Left colon (tissue), 2 donors: ENCODE data around the gene ATP1A1. TPM values are rescaled to one million over a fixed set of nuclear protein-coding genes. Genes with fewer than 3 reads are reported as not detected.

ENCODE experiments used
- ATAC-seq: fragments of 200-7000 bp; cut with Tn5 transposase; one replicate; pipeline ENCODE4 v1.9.1; 2020; ENCODE audit warnings: mild to moderate bottlenecking, moderate library complexity
- DNase-seq, 2 donors: peaks; one replicate each; pipeline ENCODE4 v3.0.0-alpha.2; 2020
- intact Hi-C, 2 donors: fragments of 100-400 bp; cut with DNase I in 1 of 2; cut with micrococcal nuclease in 1 of 2; formaldehyde crosslinking; loops; one replicate each; pipeline versions ENCODE4 v1.11.2 to v1.14.0; 2022; cut with DNase I, micrococcal nuclease
- total RNA-seq, 2 donors: library from RNA; stranded (reverse); fragmentation: NEBNext Ultra II Directional; extraction: Animal tissue kit (Norgen Biotek cat#: 25700); gene quantifications; one replicate each; pipeline ENCODE4 v1.2.1, GENCODE V29; 2021
- donor health status: DM: no; HTN: no; CAD: no.
- donor health status: DM: yes; HTN: yes; CAD: no.

ATP1A1 gene
- total RNA-seq, 2 donors from 2014 or later, result 1,822 to 3,252 TPM

- DNase-seq (no peak), ATAC-seq (no peak)
- intact Hi-C loops, result no loop called here
Measured at GRCh38 chr1:116340506-116341231, 32.4 kb upstream of the ATP1A1 start.

- DNase-seq, result no peak
- intact Hi-C loops, result no loop called here
- no peak for ATAC-seq
Measured at GRCh38 chr1:116343019-116343418, 30.0 kb upstream of the ATP1A1 start.

- DNase-seq (no peak), ATAC-seq (no peak)
- intact Hi-C loops, result no loop called here
Measured at GRCh38 chr1:116345011-116345410, 28.0 kb upstream of the ATP1A1 start.

- DNase-seq (no peak), ATAC-seq (no peak)
- intact Hi-C loops, result no loop called here
Measured at GRCh38 chr1:116345843-116346242, 27.2 kb upstream of the ATP1A1 start.

- ATAC-seq, result peak; percentile 25
- intact Hi-C loops, result no loop called here
Measured at GRCh38 chr1:116346943-116347673, 25.9 kb upstream of the ATP1A1 start.

GRCh38 chr1:116347696-116348095 lies 25.3 kb upstream of the ATP1A1 start:
- intact Hi-C loops, result no loop called here
- DNase-seq (no peak), ATAC-seq (no peak)

More at GRCh38 chr1:116346943-116347673, 25.9 kb upstream of the ATP1A1 start:
- no peak for DNase-seq

- no peak for DNase-seq
- intact Hi-C loops, result no loop called here
- no peak for ATAC-seq
Measured at GRCh38 chr1:116350097-116350645, 22.9 kb upstream of the ATP1A1 start.

GRCh38 chr1:116351914-116352313 lies 21.1 kb upstream of the ATP1A1 start:
- DNase-seq, result no peak
- no peak for ATAC-seq
- intact Hi-C loops, result no loop called here

GRCh38 chr1:116352349-116352813 lies 20.7 kb upstream of the ATP1A1 start:
- ATAC-seq, result no peak
- intact Hi-C loops, result no loop called here
- no peak for DNase-seq

GRCh38 chr1:116353155-116353554 lies 19.9 kb upstream of the ATP1A1 start:
- no peak for DNase-seq
- intact Hi-C loops, result no loop called here
- ATAC-seq, result no peak

- DNase-seq (no peak), ATAC-seq (no peak)
- intact Hi-C loops, result no loop called here
Measured at GRCh38 chr1:116356067-116356466, 17.0 kb upstream of the ATP1A1 start.

- ATAC-seq (no peak), DNase-seq (no peak)
Measured at GRCh38 chr1:116356673-116357072, 16.4 kb upstream of the ATP1A1 start.

GRCh38 chr1:116357487-116357886 lies 15.6 kb upstream of the ATP1A1 start:
- DNase-seq, result no peak
- intact Hi-C loops, result no loop called here
- ATAC-seq, result peak; percentile 72

More at GRCh38 chr1:116356673-116357072, 16.4 kb upstream of the ATP1A1 start:
- intact Hi-C loops, result no loop called here

- intact Hi-C loops, result no loop called here
- DNase-seq, result no peak
Measured at GRCh38 chr1:116359060-116359830, 13.8 kb upstream of the ATP1A1 start.

GRCh38 chr1:116359871-116360270 lies 13.2 kb upstream of the ATP1A1 start:
- DNase-seq (no peak), ATAC-seq (no peak)
- intact Hi-C loops, result loop anchor here in 1 of 2 donors (5.0 kb wide), 2 partner anchors 122 to 137 kb away; no protein-coding TSS in a partner anchor

More at GRCh38 chr1:116359060-116359830, 13.8 kb upstream of the ATP1A1 start:
- ATAC-seq, result peak; percentile 61

- ATAC-seq (peak; percentile 58), DNase-seq (no peak)
Measured at GRCh38 chr1:116360429-116361173, 12.4 kb upstream of the ATP1A1 start.

GRCh38 chr1:116361648-116362047 lies 11.4 kb upstream of the ATP1A1 start:
- ATAC-seq, result no peak
- intact Hi-C loops, result loop anchor here in 1 of 2 donors (5.0 kb wide), 2 partner anchors 121 to 136 kb away; no protein-coding TSS in a partner anchor

More at GRCh38 chr1:116360429-116361173, 12.4 kb upstream of the ATP1A1 start:
- intact Hi-C loops, result loop anchor here in 1 of 2 donors (5.0 kb wide), 2 partner anchors 122 to 137 kb away; no protein-coding TSS in a partner anchor

GRCh38 chr1:116362050-116362449 lies 11.0 kb upstream of the ATP1A1 start:
- DNase-seq (no peak), ATAC-seq (no peak)
- intact Hi-C loops, result loop anchor here in 1 of 2 donors (5.0 kb wide), 2 partner anchors 120 to 135 kb away; no protein-coding TSS in a partner anchor

More at GRCh38 chr1:116361648-116362047, 11.4 kb upstream of the ATP1A1 start:
- DNase-seq, result no peak
